Body of pancreas (tissue), 4 donors: ENCODE measurements around the gene SLC9A9. TPM values are rescaled to one million over a fixed set of nuclear protein-coding genes. Genes with fewer than 3 reads are reported as not detected.

Experiments
- ATAC-seq: fragments of 150-250 bp; one replicate; pipeline ENCODE4 v1.9.1; 2016
- DNase-seq, 4 donors: peaks; one replicate each; pipeline ENCODE4 v3.0.0-alpha.2; 2019
- H3K27ac ChIP-seq, 4 donors: fragments of 200-600 bp; sonication (generic); 1 replicate in 3 of 4; 2 replicates in 1 of 4; pipeline versions ENCODE4 v1.5.1 to v1.6.1; 2016 to 2019; ENCODE audit warnings: mild to moderate bottlenecking in 1 of 4, mixed read lengths in 1 of 4, moderate library complexity in 1 of 4
- H3K27me3 ChIP-seq, 2 donors: fragments of 200-600 bp; sonication (generic); one replicate each; pipeline ENCODE4 v1.6.0; 2016; ENCODE audit warnings: mild to moderate bottlenecking in 1 of 2
- H3K36me3 ChIP-seq, 2 donors: fragments of 200-600 bp; sonication (generic); replicated peaks in 1 of 2; 2 replicates each; pipeline ENCODE4 v1.5.1; 2016; ENCODE audit warnings: low read depth in 2 of 2; ENCODE audit not compliant: insufficient read depth in 1 of 2
- H3K4me1 ChIP-seq: fragments of 200-600 bp; sonication (generic); one replicate; pipeline ENCODE4 v1.6.0; 2016
- H3K4me3 ChIP-seq, 2 donors: fragments of 200-600 bp; sonication (generic); 1 replicate in 1 of 2; 2 replicates in 1 of 2; pipeline ENCODE4 v1.5.1; 2016 to 2019
- H3K9me3 ChIP-seq, 3 donors: fragments of 200-600 bp; sonication (generic); 1 replicate in 2 of 3; 2 replicates in 1 of 3; pipeline ENCODE4 v1.5.1; 2016
- CTCF ChIP-seq, 7 experiments: fragments of 450-650 bp in 4 of 7; fragments of 200-600 bp in 3 of 7; sonication (generic) in 3 of 7; IDR thresholded peaks; one replicate each; pipeline ENCODE4 v1.5.1; 2016 to 2019; ENCODE audit warnings: antibody characterized with exemption in 7 of 7
- POLR2A ChIP-seq, 3 donors: fragments of 450-650 bp; IDR thresholded peaks; one replicate each; pipeline ENCODE4 v1.6.1; 2016; ENCODE audit warnings: antibody characterized with exemption in 3 of 3, mild to moderate bottlenecking in 2 of 3
- WGBS, 2 donors: methylation state at CpG; one replicate each; pipeline ENCODE4 v1.1.5; 2017; 5-methylcytosine and 5-hydroxymethylcytosine counted together
- intact Hi-C: fragments of 100-400 bp; cut with DNase I; formaldehyde crosslinking; loops from one replicate; pipeline ENCODE4 v1.15.1; 2023
- total RNA-seq, 2 donors: library from RNA; depleted of rRNA; stranded (reverse); fragments of >200 nt; gene quantifications; one replicate each; pipeline ENCODE4 v1.1.0, GENCODE V29; 2016

SLC9A9 gene
- total RNA-seq, 2 donors from 2014 or later: 1.6 to 2.3 TPM

GRCh38 chr3:143597774-143598652 is 250.3 kb downstream of the SLC9A9 start:
- no peaks in the 10 kb centered on the region for H3K27me3 ChIP-seq
- H3K4me3 ChIP-seq: no peak overlapping the region
- no peaks in the 10 kb centered on the region for H3K36me3 ChIP-seq
- no peaks in the 10 kb centered on the region for H3K9me3 ChIP-seq
- H3K4me1 ChIP-seq: peaks cover 13% of the 10 kb centered on the region
- 85 to 88% methylated on average over 17 of the region's 17 CpGs for WGBS, 2 donors
- TF ChIP-seq POLR2A (IDR thresholded peaks at IDR 0.05): no peak
- no peak for TF ChIP-seq CTCF (IDR thresholded peaks at IDR 0.05)
- H3K27ac ChIP-seq: no peak overlapping the region
- DNase-seq: no peak
- intact Hi-C loops: no loop called here
- ATAC-seq: no peak

- intact Hi-C loops: no loop called here
- Histone ChIP-seq H3K27ac (no peak overlapping the region), H3K36me3 (no peaks in the 10 kb centered on the region), H3K9me3 (no peaks in the 10 kb centered on the region), H3K4me3 (no peak overlapping the region), H3K4me1 (peaks cover 13% of the 10 kb centered on the region), H3K27me3 (no peaks in the 10 kb centered on the region)
- TF ChIP-seq CTCF (IDR thresholded peaks at IDR 0.05) (no peak), POLR2A (IDR thresholded peaks at IDR 0.05) (no peak)
- ATAC-seq: no peak
- no peak for DNase-seq
- 88 to 91% methylated on average over 18 of the region's 18 CpGs for WGBS, 2 donors
These were observed 251.2 kb downstream of the SLC9A9 start for GRCh38 chr3:143596957-143597642.

GRCh38 chr3:143595456-143596077 is 252.7 kb downstream of the SLC9A9 start:
- H3K27ac ChIP-seq: no peak overlapping the region
- ATAC-seq (no peak), DNase-seq (no peak)
- no peak for TF ChIP-seq CTCF (IDR thresholded peaks at IDR 0.05)
- no peak for TF ChIP-seq POLR2A (IDR thresholded peaks at IDR 0.05)
- no peaks in the 10 kb centered on the region for H3K9me3 ChIP-seq
- no peaks in the 10 kb centered on the region for H3K36me3 ChIP-seq
- H3K4me3 ChIP-seq: no peak overlapping the region
- intact Hi-C loops: no loop called here
- peaks cover 13% of the 10 kb centered on the region for H3K4me1 ChIP-seq
- H3K27me3 ChIP-seq: no peaks in the 10 kb centered on the region
- 83 to 87% methylated on average over 3 of the region's 3 CpGs for WGBS, 2 donors

- intact Hi-C loops: no loop called here
- Histone ChIP-seq H3K27ac (no peak overlapping the region), H3K9me3 (no peaks in the 10 kb centered on the region), H3K4me3 (no peak overlapping the region), H3K4me1 (peaks cover 13% of the 10 kb centered on the region), H3K36me3 (no peaks in the 10 kb centered on the region), H3K27me3 (no peaks in the 10 kb centered on the region)
- TF ChIP-seq CTCF (IDR thresholded peaks at IDR 0.05) (no peak), POLR2A (IDR thresholded peaks at IDR 0.05) (no peak)
- peak; percentile 22 to 71 (median 41) for DNase-seq
- WGBS, 2 donors: 19 to 20% methylated on average over 3 of the region's 3 CpGs
- peak; percentile 90 for ATAC-seq
These were observed 254.1 kb downstream of the SLC9A9 start for GRCh38 chr3:143594206-143594605.
